ENCODE results near the gene RAB5B. TPM values are rescaled to one million over a fixed set of nuclear protein-coding genes. Genes with fewer than 3 reads are reported as not detected.

Gene RAB5B
- total RNA-seq, 5 donors from 2014 or later (not counting 1 experiment from before 2014, with no cell fraction given), result 58.6 to 99.8 (median 85.7) TPM

GRCh38 chr12:55965941-55966407 is 7.9 kb upstream of the RAB5B start, which contains the start of gene PMEL:
TSS of gene PMEL (minus strand) at chr12:55966042. CDS start at chr12:55966011, 31 bp downstream.
- 35% methylated on average over 2 of the region's 4 CpGs for WGBS (ENCODE audit: insufficient coverage)
- DNase-seq (no peak), ATAC-seq (replicated peaks in 1 of 4) (no peak)
- Mint-ChIP-seq H3K27me3 (no peaks in the 10 kb centered on the region), H3K9me3 (no peaks in the 10 kb centered on the region), H3K4me1 (peaks cover 30 to 31% (median 30%) of the 10 kb centered on the region in 3 donors), H3K4me3 (peak within 1 kb of the TSS; percentile 90 to 97 (median 92)), H3K36me3 (no peaks in the 10 kb centered on the region), H3K27ac (peak within 1 kb of the TSS; percentile 68 to 74)
- peak within 1 kb of the TSS; percentile 67 to 90 for H3K4me3 ChIP-seq (ENCODE audit: control insufficient read depth in 1 of 2, extremely low read depth in 1 of 2, low read length in 1 of 2)
- H3K9me3 ChIP-seq, result no peaks in the 10 kb centered on the region
- no peaks in the 10 kb centered on the region for H3K27me3 ChIP-seq (replicated peaks in 1 of 2; ENCODE audit: control insufficient read depth in 2 of 2, extremely low read depth in 1 of 2, insufficient read depth in 2 of 2, low read length in 1 of 2)
- POLR2A ChIA-PET, result no interaction called here
- CTCF ChIA-PET, result no interaction called here
- peaks cover 10 to 25% of the 10 kb centered on the region in 2 experiments for H3K4me1 ChIP-seq (ENCODE audit: control insufficient read depth in 1 of 2, extremely low read depth in 1 of 2, insufficient read depth in 2 of 2, low read length in 2 of 2)
- no peak within 1 kb of the TSS for H3K27ac ChIP-seq (ENCODE audit: low read length)
- peaks cover 0 to 7% of the 10 kb centered on the region in 2 donors for H3K36me3 ChIP-seq (ENCODE audit: control insufficient read depth in 2 of 2, extremely low read depth in 1 of 2, insufficient read depth in 1 of 2, low read length in 1 of 2)

- CTCF ChIA-PET, result interaction anchor here in 1 of 2 donors (0.5 kb wide), 1 partner anchor 81 kb away, joined by 3 read pairs; no protein-coding TSS in a partner anchor
- H3K4me3 ChIP-seq (ENCODE audit: control insufficient read depth in 1 of 2, extremely low read depth in 1 of 2, low read length in 1 of 2), result peak within 1 kb of the TSS; percentile 67 to 90
Observed at GRCh38 chr12:55966408-55967281, 7.2 kb upstream of the RAB5B start, which contains the start of gene CDK2. TSS of gene CDK2 (plus strand) at chr12:55966830. CDS start at chr12:55967009, 179 bp downstream.

GRCh38 chr12:55969356-55969755 is 4.5 kb upstream of the RAB5B start:
- H3K36me3 Mint-ChIP-seq, result no peaks in the 10 kb centered on the region
- H3K4me3 Mint-ChIP-seq, result no peak overlapping the region

More at GRCh38 chr12:55966408-55967281, 7.2 kb upstream of the RAB5B start, which contains the start of gene CDK2:
- H3K27ac Mint-ChIP-seq, result peak within 1 kb of the TSS; percentile 68 to 74
- Histone ChIP-seq H3K27ac (ENCODE audit: low read length) (no peak within 1 kb of the TSS), H3K27me3 (replicated peaks in 1 of 2; ENCODE audit: control insufficient read depth in 2 of 2, extremely low read depth in 1 of 2, insufficient read depth in 2 of 2, low read length in 1 of 2) (no peaks in the 10 kb centered on the region), H3K9me3 (no peaks in the 10 kb centered on the region), H3K36me3 (ENCODE audit: control insufficient read depth in 2 of 2, extremely low read depth in 1 of 2, insufficient read depth in 1 of 2, low read length in 1 of 2) (peaks cover 0 to 7% of the 10 kb centered on the region in 2 donors), H3K4me1 (ENCODE audit: control insufficient read depth in 1 of 2, extremely low read depth in 1 of 2, insufficient read depth in 2 of 2, low read length in 2 of 2) (peaks cover 10 to 25% of the 10 kb centered on the region in 2 experiments)
- no peaks in the 10 kb centered on the region for H3K36me3 Mint-ChIP-seq
- peaks cover 30 to 31% (median 30%) of the 10 kb centered on the region in 3 donors for H3K4me1 Mint-ChIP-seq
- WGBS (ENCODE audit: insufficient coverage), result 0% methylated on average over 34 of the region's 45 CpGs
- ATAC-seq (replicated peaks in 1 of 4) (peak; percentile 98 to 99 (median 98)), DNase-seq (peak; percentile 61 to 89 (median 77))
- no peaks in the 10 kb centered on the region for H3K9me3 Mint-ChIP-seq
- H3K4me3 Mint-ChIP-seq, result peak within 1 kb of the TSS; percentile 90 to 97 (median 92)
- H3K27me3 Mint-ChIP-seq, result no peaks in the 10 kb centered on the region
- POLR2A ChIA-PET, result interaction anchor here in 1 of 2 donors (0.6 kb wide), 1 partner anchor 249 kb away, joined by 4 read pairs; no protein-coding TSS in a partner anchor

GRCh38 chr12:55970775-55971174 is 3.1 kb upstream of the RAB5B start:
- Mint-ChIP-seq H3K4me1 (peaks cover 26 to 28% (median 28%) of the 10 kb centered on the region in 3 donors), H3K4me3 (no peak overlapping the region), H3K36me3 (no peaks in the 10 kb centered on the region), H3K27me3 (no peaks in the 10 kb centered on the region), H3K27ac (no peak overlapping the region), H3K9me3 (no peaks in the 10 kb centered on the region)
- Histone ChIP-seq H3K27me3 (replicated peaks in 1 of 2; ENCODE audit: control insufficient read depth in 2 of 2, extremely low read depth in 1 of 2, insufficient read depth in 2 of 2, low read length in 1 of 2) (no peaks in the 10 kb centered on the region), H3K36me3 (ENCODE audit: control insufficient read depth in 2 of 2, extremely low read depth in 1 of 2, insufficient read depth in 1 of 2, low read length in 1 of 2) (peaks cover 0 to 7% of the 10 kb centered on the region in 2 donors), H3K27ac (ENCODE audit: low read length) (no peak overlapping the region), H3K9me3 (no peaks in the 10 kb centered on the region), H3K4me3 (ENCODE audit: control insufficient read depth in 1 of 2, extremely low read depth in 1 of 2, low read length in 1 of 2) (no peak overlapping the region), H3K4me1 (ENCODE audit: control insufficient read depth in 1 of 2, extremely low read depth in 1 of 2, insufficient read depth in 2 of 2, low read length in 2 of 2) (peaks cover 22 to 40% of the 10 kb centered on the region in 2 experiments)
- WGBS (ENCODE audit: insufficient coverage), result 86% methylated on average over 1 of the region's 7 CpGs
- POLR2A ChIA-PET, result interaction anchor here in 1 of 2 donors (0.6 kb wide), 1 partner anchor 158 kb away, joined by 4 read pairs; no protein-coding TSS in a partner anchor
- CTCF ChIA-PET, result no interaction called here
- DNase-seq (no peak), ATAC-seq (replicated peaks in 1 of 4) (no peak)

More at GRCh38 chr12:55969356-55969755, 4.5 kb upstream of the RAB5B start:
- H3K27me3 ChIP-seq (replicated peaks in 1 of 2; ENCODE audit: control insufficient read depth in 2 of 2, extremely low read depth in 1 of 2, insufficient read depth in 2 of 2, low read length in 1 of 2), result no peaks in the 10 kb centered on the region
- peaks cover 30 to 33% (median 31%) of the 10 kb centered on the region in 3 donors for H3K4me1 Mint-ChIP-seq
- H3K36me3 ChIP-seq (ENCODE audit: control insufficient read depth in 2 of 2, extremely low read depth in 1 of 2, insufficient read depth in 1 of 2, low read length in 1 of 2), result peaks cover 0 to 7% of the 10 kb centered on the region in 2 donors
- DNase-seq, result no peak
- no peaks in the 10 kb centered on the region for H3K9me3 ChIP-seq
- CTCF ChIA-PET, result no interaction called here
- no peaks in the 10 kb centered on the region for H3K9me3 Mint-ChIP-seq
- WGBS (ENCODE audit: insufficient coverage), result no CpG with 5 or more reads among the region's 4 CpGs
- no peak overlapping the region for H3K4me3 ChIP-seq (ENCODE audit: control insufficient read depth in 1 of 2, extremely low read depth in 1 of 2, low read length in 1 of 2)
- POLR2A ChIA-PET, result no interaction called here
- peaks cover 13 to 33% of the 10 kb centered on the region in 2 experiments for H3K4me1 ChIP-seq (ENCODE audit: control insufficient read depth in 1 of 2, extremely low read depth in 1 of 2, insufficient read depth in 2 of 2, low read length in 2 of 2)
- H3K27me3 Mint-ChIP-seq, result no peaks in the 10 kb centered on the region
- no peak overlapping the region for H3K27ac ChIP-seq (ENCODE audit: low read length)
- no peak for ATAC-seq (replicated peaks in 1 of 4)
- peak overlapping the region in 1 of 2 donors; percentile 44 for H3K27ac Mint-ChIP-seq

- H3K36me3 ChIP-seq (ENCODE audit: control insufficient read depth in 2 of 2, extremely low read depth in 1 of 2, insufficient read depth in 1 of 2, low read length in 1 of 2), result peaks cover 0 to 7% of the 10 kb centered on the region in 2 donors
- WGBS (ENCODE audit: insufficient coverage), result no CpG with 5 or more reads among the region's 3 CpGs
- no peak overlapping the region for H3K4me3 ChIP-seq (ENCODE audit: control insufficient read depth in 1 of 2, extremely low read depth in 1 of 2, low read length in 1 of 2)
- Mint-ChIP-seq H3K27ac (peak overlapping the region in 1 of 2 donors; percentile 9), H3K27me3 (no peaks in the 10 kb centered on the region), H3K36me3 (no peaks in the 10 kb centered on the region), H3K4me1 (peaks cover 23 to 27% (median 25%) of the 10 kb centered on the region in 3 donors), H3K9me3 (no peaks in the 10 kb centered on the region), H3K4me3 (peak overlapping the region in 1 of 3 donors; percentile 29)
- DNase-seq (no peak), ATAC-seq (replicated peaks in 1 of 4) (no peak)
- no peaks in the 10 kb centered on the region for H3K27me3 ChIP-seq (replicated peaks in 1 of 2; ENCODE audit: control insufficient read depth in 2 of 2, extremely low read depth in 1 of 2, insufficient read depth in 2 of 2, low read length in 1 of 2)
- H3K9me3 ChIP-seq, result no peaks in the 10 kb centered on the region
- H3K4me1 ChIP-seq (ENCODE audit: control insufficient read depth in 1 of 2, extremely low read depth in 1 of 2, insufficient read depth in 2 of 2, low read length in 2 of 2), result peaks cover 24 to 32% of the 10 kb centered on the region in 2 experiments
- CTCF ChIA-PET, result interaction anchor here in 1 of 2 donors (2.0 kb wide), 1 partner anchor 233 kb away, joined by 12 read pairs; no protein-coding TSS in a partner anchor
- no peak overlapping the region for H3K27ac ChIP-seq (ENCODE audit: low read length)
- POLR2A ChIA-PET, result no interaction called here
Observed at GRCh38 chr12:55972042-55972441, 1.8 kb upstream of the RAB5B start.

GRCh38 chr12:55972456-55972855 is 1.4 kb upstream of the RAB5B start:
- Histone ChIP-seq H3K27ac (ENCODE audit: low read length) (peak overlapping the region; percentile 70), H3K27me3 (replicated peaks in 1 of 2; ENCODE audit: control insufficient read depth in 2 of 2, extremely low read depth in 1 of 2, insufficient read depth in 2 of 2, low read length in 1 of 2) (no peaks in the 10 kb centered on the region), H3K36me3 (ENCODE audit: control insufficient read depth in 2 of 2, extremely low read depth in 1 of 2, insufficient read depth in 1 of 2, low read length in 1 of 2) (peaks cover 0 to 9% of the 10 kb centered on the region in 2 donors), H3K4me1 (ENCODE audit: control insufficient read depth in 1 of 2, extremely low read depth in 1 of 2, insufficient read depth in 2 of 2, low read length in 2 of 2) (peaks cover 20 to 27% of the 10 kb centered on the region in 2 experiments), H3K4me3 (ENCODE audit: control insufficient read depth in 1 of 2, extremely low read depth in 1 of 2, low read length in 1 of 2) (peak overlapping the region; percentile 56 to 87), H3K9me3 (no peaks in the 10 kb centered on the region)
- Mint-ChIP-seq H3K27me3 (no peaks in the 10 kb centered on the region), H3K9me3 (no peaks in the 10 kb centered on the region), H3K27ac (peak overlapping the region in 1 of 2 donors; percentile 9), H3K4me1 (peaks cover 23 to 26% (median 25%) of the 10 kb centered on the region in 3 donors), H3K36me3 (no peaks in the 10 kb centered on the region), H3K4me3 (peak overlapping the region in 1 of 3 donors; percentile 29)
- ATAC-seq (replicated peaks in 1 of 4), result no peak
- WGBS (ENCODE audit: insufficient coverage), result no CpG with 5 or more reads among the region's 1 CpG
- CTCF ChIA-PET, result interaction anchor here in 1 of 2 donors (0.7 to 2.0 kb wide), 2 partner anchors 234 to 651 kb away, joined by 4 to 12 read pairs; no protein-coding TSS in a partner anchor
- POLR2A ChIA-PET, result interaction anchor here in 1 of 2 donors (0.7 kb wide), 1 partner anchor 23 kb away, joined by 6 read pairs; no protein-coding TSS in a partner anchor
- no peak for DNase-seq
